Spleen (tissue), 7 donors: Measurements from ENCODE around the gene AK9.

Experiments
- POLR2AphosphoS5 ChIP-seq, 3 donors: sonication (generic); formaldehyde crosslinking; IDR thresholded peaks; one replicate each; pipeline ENCODE4 v1.5.1; 2017; ENCODE audit warnings: antibody characterized with exemption in 3 of 3
- TF ChIP-seq, protein P1 (sequence below), 11 experiments: fragments of 200-600 bp in 7 of 11; fragments of 450-650 bp in 4 of 11; sonication (generic) in 4 of 11; IDR thresholded peaks in 8 of 11; conservative IDR thresholded peaks in 3 of 11; 1 replicate in 7 of 11; 2 replicates in 4 of 11; pipeline versions ENCODE4 v1.4.0 to v1.8.0; 2016 to 2021; ENCODE audit warnings: antibody characterized with exemption in 11 of 11, inconsistent platforms in 4 of 11, mild to moderate bottlenecking in 1 of 11
- donor health status: DM: no; HTN: no; CAD: no; lungs with moderate emphysema.
- donor health status: DM: no; HTN: no; CAD: no.
- donor health status: DM: no; HTN: no; CAD: no.

DNA sequence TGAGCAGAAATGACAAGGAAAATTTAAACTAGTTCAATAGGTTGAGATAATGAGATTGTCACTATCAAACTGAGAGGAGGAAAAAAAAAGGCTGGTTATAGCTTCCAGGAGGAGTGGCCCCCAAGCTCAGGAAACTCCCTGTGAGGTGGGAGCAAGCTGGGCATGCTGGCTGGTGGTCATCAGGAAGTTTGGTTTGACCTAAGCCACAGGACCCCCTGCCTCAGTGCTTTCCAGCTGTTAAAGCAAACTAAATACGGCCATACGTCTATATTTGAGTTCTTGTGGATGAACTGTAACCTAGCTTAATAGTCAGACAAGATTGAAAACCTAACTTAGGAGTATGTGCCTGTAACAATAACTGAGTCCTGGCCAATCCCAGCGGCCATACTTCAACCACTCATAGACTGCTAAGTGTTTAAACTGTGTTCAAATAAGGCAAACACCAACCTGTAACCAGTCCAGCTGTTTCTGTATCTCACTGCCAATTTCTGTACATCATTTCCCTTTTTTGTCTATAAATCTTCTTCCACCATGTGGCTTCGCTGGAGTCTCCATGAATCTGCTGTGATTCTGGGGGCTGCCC is 183.4 kb downstream of the AK9 start:
- no peak for TF ChIP-seq POLR2AphosphoS5 (IDR thresholded peaks at IDR 0.05)
- TF ChIP-seq, protein P1, sequence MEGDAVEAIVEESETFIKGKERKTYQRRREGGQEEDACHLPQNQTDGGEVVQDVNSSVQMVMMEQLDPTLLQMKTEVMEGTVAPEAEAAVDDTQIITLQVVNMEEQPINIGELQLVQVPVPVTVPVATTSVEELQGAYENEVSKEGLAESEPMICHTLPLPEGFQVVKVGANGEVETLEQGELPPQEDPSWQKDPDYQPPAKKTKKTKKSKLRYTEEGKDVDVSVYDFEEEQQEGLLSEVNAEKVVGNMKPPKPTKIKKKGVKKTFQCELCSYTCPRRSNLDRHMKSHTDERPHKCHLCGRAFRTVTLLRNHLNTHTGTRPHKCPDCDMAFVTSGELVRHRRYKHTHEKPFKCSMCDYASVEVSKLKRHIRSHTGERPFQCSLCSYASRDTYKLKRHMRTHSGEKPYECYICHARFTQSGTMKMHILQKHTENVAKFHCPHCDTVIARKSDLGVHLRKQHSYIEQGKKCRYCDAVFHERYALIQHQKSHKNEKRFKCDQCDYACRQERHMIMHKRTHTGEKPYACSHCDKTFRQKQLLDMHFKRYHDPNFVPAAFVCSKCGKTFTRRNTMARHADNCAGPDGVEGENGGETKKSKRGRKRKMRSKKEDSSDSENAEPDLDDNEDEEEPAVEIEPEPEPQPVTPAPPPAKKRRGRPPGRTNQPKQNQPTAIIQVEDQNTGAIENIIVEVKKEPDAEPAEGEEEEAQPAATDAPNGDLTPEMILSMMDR (IDR thresholded peaks at IDR 0.05 in 8 of 11, conservative IDR thresholded peaks at IDR 0.05 in 3 of 11) = no peak
